G401.6 (cell line): ENCODE measurements around the gene NGFR.

Source experiments
- FAIRE-seq: peaks from 2 replicates; lab custom pipeline; 2012; peaks lifted over from hg19 to GRCh38; lab: Jason Lieb, UNC

Gene NGFR, protein sequence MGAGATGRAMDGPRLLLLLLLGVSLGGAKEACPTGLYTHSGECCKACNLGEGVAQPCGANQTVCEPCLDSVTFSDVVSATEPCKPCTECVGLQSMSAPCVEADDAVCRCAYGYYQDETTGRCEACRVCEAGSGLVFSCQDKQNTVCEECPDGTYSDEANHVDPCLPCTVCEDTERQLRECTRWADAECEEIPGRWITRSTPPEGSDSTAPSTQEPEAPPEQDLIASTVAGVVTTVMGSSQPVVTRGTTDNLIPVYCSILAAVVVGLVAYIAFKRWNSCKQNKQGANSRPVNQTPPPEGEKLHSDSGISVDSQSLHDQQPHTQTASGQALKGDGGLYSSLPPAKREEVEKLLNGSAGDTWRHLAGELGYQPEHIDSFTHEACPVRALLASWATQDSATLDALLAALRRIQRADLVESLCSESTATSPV

DNA sequence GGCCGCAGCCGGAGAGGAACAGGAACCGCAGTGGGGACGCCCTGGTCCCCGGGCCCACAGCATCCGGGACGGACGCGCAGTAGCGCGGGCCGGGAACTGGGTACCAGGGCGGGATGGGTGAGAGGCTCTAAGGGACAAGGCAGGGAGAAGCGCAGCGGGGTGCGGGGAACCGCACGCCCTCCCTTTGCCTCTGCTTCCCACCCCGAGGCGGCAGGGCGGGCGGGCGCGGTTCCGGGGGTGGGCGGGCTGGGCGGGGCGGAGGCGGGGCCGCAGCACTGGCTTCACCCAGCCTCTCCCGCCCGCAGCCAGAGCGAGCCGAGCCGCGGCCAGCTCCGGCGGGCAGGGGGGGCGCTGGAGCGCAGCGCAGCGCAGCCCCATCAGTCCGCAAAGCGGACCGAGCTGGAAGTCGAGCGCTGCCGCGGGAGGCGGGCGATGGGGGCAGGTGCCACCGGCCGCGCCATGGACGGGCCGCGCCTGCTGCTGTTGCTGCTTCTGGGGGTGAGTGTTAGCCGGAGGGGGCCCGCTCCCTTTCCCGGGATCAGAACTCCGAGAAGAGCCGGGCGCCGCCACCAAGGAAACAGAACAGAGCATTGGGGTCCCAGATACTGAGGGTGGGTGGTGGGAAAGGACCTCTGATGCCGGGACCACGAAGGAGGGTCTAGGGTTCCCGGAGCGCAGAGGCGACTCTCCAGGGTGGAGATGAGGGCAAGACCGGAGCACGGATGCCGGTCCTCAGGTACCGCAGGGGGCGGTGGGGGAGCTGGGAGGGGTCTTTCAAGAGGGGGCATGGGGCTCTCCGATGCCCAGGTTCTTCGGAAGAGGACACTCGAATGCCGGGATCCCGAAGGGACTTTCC is at the start of gene NGFR:
TSS of gene NGFR (plus strand) at position 308 of the 856 bp plus-strand sequence. CDS start at position 433, 125 bp downstream.
- no peak for FAIRE-seq

DNA sequence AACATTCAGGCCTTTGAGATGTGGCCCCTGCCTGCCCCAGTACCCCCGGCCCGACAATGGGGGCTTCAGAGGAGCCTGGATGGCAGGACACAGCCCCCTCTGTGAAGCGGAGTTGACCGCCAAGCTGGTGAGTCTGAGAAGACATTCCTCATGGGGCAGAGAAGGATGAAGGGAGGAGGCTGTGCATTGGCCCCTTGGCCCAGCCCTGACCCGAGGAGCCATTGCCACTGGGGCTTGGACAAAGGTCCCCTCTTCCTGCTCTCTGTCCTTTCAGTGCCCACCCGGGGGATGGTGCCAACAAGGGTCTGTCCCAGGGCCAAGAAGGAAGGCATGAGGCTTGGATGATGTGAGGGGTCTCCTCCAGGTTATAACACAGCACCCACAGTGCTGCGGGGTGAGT is 49.5 kb upstream of the NGFR start:
- FAIRE-seq: no peak

DNA sequence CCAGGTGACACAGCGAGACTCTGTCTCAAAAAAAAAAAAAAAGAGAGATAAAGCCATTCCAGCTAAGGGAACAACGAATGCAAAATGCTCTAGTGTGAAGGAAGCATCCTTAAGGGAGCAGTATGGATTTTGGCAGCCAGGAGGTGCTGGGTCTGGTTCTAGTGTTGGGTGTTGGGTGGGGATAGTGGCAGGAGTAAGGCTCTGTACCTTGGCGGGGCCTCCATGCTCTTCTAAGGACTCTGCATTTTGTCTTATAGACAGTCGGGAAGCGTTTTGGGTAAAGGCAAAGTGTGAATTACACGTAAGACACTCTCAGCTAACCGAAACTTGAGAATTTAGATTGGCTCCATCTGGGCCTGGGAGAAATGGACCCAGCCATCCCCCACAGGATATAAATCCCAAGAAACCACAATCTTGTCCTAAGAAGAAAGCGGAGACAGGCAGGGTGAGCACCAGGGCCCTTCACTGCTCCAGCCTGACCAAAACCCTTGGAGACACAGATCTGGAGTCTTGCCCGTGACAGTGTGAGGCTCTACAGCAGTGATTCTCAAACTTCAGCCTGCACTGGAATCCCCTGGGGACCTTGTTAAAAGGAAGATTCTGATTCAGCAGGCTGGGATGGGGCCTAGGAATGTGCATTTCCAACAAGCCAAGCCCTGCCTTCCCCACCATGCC is 47.3 kb upstream of the NGFR start:
- FAIRE-seq: no peak

DNA sequence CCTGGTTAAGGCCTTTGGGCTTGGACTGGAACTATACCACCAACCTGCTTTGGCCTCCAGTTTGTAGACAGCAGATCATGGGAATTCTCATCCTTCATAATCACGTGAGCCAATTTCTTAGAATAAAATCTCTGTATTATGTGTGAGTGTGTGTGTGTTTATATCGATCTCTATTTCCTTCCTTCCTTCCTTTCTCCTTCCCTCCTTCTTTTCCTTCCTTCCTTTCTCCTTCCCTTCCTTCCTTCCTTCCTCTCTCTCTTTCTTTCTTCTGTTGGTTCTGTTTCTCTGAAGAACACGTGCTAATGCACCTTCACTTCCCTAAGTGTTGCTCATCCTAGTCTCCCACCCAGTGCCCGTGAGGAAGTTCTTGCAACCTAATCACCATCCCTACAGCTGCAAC is 44.9 kb upstream of the NGFR start:
- no peak for FAIRE-seq

DNA sequence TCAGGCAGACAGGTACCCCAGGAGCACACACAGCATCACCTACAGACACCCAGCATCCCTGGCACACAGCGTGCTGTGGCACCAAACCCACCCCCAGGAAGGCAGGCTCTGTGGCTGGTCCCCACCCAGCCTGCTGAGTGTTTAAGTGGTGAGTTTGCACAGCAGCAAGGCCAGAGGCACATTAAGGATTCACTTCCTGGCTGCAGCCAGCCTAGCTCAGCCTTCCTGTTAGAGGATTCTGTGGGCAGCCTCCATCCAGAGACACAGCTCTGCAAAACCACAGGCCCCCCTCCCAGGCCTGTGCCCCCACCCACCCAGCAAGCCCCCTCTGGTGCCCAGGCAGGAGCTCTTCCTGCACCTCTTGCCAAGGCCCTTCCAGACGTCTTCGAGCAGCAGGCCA is 44.4 kb upstream of the NGFR start:
- FAIRE-seq: no peak

DNA sequence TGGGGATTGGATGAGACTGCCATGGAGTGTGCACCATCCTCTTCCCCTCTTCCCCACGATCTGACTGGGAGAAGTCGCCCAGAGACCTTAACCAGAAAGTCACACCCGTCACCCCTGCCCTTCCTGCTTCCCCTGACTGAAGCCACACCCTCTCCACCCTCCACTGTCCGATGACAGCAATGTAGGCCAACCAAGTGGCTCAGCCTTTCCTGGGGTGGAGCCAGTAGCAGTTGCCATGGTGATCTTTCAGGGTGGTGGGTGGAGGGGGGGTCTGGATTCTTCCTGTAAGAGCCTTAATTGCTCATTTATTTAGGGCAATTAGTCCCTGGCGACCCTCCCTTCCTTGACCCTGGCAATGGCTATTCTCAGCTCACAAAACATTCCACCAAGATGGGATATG is 42.9 kb upstream of the NGFR start:
- FAIRE-seq: no peak

DNA sequence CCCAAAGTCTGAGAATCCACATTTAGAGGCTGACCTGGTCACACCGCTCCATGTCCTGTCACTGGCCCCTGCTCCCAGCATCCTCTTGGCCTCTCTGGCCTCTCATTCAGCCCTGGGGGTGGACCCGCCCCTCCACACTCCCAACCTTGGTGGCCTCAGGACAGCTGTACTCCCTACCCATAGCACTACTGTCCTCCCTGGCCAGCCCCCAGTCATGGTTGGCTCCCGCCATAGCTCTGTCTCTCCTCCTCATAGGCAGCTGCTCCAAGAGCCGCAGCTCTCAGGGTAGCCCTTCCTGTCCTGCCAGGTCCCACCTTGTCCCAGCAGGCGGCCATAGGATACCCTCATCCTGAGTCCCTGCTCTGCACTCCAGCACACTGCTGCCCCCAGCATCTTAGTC is 42.4 kb upstream of the NGFR start:
- FAIRE-seq: no peak

DNA sequence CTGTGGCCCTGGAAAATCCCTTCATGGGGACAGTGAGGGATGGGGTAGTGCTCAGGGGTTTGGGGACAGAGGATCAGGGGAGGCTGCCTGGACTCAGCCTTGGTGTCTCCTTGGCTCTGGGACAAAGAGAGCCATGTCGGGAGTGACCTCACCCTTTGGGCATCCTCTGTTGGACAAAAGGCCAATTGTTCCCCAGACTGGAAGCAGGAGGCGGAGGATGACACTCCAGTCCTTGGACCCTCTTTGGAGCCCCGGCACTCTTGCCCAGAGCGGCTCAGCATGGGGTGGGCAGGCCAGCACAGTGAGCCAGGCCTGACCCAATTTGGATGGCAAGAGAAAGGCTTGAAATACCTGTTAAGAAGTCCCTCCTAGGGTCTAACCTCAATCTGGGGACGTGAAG is 41.0 kb upstream of the NGFR start:
- FAIRE-seq: no peak

DNA sequence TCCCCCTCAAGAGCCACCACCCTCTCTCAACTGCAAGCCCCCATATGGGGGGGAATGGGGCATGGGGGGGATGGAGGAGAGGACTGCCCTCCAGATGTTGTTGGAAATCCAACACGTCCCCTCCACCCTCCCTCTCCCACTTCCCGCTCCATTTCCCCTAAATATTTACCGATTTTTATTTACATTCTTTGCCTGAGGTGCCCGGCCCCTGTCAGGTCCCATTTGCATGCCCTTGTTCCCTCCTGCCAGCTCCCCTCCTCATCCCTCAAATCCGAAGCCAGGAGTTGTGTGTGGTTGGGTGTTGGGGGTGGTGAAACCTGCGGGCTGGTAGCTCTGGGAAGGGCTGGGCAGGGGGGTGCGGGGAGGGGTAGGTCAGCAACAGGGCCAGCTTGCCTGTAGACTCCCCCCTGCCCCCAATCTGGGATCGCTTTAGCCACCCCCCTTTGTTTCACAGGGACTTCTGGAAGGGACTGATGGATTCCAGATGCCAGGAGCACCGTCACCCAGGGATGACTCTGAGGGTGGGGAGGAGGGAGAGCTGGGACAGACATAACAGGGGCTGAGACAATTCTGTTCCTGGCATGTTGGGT is 39.7 kb upstream of the NGFR start:
- no peak for FAIRE-seq

DNA sequence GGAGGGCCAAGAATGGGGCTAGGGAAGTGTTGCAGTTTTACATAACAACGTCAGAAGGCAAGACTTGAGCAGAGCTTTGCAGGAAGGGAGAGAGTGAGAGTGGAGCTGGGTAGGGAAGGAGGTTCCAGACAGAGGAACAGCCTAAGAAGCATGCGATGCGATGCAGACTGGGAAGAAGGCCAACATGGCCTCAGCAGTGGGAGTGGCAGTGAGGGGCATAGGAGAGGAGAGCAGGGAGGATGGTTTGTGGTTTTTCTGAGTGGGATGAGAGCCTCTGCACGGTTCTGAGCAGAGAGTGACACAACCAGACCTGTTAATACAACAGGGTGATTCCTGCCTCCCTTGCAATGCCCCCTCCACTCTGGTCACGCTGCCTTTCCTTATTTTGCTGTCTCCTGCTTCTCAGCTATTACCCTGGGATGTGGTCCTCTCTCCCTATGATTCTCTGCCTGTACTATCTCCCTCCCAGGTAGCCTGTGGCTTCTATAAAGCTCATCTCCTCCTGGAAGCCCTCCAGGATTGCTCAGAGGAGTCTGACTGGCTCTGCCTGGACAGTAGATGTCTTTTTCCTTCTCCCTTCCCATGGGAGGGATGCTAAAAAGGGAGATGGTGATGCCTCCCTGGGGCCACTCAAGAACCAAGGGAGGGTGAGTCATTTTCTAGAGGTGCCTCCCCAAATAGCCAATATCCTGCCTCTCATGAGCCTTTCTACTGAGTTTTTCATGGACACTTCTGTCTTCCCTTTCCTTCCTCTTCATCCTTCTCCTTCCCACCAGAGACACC is 38.7 kb upstream of the NGFR start:
- no peak for FAIRE-seq

DNA sequence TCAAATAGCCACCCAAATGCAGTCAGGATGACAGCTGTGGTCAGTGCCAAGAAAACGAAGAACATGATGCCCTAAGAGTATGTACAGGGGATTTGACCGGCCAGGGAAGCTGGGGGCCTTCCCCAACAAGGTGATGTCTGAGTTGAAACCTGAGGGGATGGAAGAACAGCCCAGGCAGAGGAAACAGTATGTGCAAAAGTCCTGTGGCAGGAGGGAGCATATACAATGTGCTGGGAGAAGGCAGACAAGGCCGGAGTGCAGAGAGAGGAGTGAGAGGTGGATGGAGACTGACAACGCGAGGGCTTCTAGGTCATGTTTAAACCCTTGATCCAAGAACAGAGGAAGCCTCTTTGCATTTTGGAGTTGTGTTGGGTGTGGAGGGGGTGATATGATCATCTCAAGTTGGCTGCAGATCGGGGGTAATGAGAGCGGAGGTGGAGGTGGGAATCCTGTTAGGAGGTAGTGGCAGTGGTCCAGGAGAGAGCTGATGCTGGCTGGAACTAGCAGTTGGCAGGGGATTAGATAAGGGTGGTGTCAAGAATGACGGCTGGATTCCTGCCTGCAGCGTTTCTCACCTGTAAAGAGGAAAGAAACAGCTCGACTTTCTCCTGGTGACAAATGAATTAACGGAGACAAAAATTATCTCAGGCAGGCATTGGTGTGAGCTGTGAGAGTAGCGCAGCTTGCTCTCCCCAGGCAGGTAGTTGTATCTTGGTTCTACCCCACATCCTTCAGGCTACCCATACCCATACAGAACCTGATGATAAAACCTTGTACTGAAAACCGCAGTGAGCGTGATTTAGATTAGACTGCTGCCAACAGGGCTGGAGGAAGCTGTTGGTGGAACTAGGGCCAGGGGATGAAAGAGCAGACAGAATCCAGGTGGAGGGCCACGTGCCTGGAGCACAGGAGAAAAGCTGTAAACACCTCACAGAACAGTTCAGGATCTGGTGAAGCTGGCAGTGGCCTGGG is 37.2 kb upstream of the NGFR start:
- no peak for FAIRE-seq

DNA sequence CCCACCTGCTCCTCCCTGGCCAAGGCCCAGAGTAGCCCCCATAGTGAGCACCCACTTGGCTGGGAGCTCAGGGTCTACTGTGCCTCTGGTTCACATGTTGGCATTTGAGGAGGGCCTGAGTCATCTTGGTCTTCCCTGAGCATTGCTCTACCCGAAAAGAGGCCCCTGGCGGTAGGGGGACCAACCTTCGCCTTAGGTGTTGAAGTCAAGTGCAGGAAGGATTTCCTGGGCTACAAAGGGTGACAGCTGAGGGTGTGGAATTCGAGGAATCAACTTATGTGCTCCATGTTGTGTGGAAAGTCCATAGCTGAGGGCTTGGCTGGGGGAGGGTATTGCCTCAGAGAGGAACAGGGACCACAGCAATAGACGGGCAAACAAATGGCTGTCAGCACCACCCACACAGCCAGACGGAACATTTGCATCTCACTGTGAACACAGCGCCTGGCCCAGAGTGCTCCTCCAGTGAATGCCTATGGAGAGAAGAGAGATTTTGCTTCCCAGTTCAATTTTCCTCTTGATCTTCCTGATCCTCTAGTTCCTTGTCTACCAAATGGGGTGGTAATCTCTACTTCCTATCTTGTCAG is 35.6 kb upstream of the NGFR start:
- no peak for FAIRE-seq

DNA sequence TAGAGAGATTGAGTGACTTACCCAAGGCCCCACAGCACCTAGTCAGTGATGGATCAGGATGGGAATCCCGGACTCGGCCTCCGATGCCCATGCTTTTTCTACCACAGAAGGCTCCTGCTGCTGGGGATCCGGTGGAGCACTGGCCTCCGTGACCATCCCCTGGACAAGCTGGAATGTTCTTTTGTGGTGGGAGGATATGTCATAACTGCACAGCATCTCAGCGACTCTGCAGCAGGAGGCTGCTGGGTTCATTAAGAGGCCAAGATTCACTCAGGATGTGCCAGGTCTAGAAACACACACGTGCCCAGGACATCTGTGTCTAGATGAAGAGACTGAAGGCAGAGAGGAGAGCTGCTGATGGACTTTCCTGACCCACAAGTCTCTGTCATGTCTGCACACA is 34.7 kb upstream of the NGFR start:
- no peak for FAIRE-seq

DNA sequence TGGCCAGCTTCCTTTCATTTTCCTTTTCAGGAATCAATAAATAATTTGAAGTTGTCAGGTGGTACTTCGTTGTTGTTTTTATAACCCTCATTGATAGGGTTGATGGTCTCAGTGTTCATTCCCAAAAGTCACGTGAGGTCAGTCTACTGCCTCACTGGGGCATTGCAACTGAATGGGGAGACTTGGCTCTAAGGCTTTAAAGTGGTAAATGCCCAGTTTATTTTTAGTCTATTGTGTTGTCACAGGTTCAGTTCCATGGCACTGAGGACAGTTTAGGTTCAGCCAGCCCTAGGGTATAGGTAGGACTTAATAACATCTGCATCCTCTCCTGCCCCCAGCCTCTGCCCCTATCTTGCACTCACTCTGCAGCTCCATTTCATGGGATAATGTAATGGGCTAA is 33.5 kb upstream of the NGFR start:
- FAIRE-seq: no peak

DNA sequence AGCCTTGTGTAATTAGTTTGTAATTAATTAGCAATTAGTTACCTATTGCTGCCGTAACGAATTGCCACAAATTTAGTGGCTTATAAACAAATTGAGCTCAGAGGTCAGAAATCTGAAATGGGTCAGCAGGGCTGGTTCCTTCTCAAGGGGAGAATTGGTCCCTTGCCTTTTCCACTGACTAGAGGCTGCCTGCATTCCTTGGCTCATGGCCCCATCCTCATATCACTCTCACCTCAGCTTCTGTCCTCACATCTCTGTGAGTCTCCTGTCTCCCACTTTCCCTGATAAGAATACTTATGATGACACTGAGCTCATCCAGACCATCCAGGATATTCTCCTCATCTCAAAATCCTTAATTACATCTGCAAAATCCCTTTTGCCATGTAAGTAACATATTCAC is 31.0 kb upstream of the NGFR start:
- FAIRE-seq: no peak

DNA sequence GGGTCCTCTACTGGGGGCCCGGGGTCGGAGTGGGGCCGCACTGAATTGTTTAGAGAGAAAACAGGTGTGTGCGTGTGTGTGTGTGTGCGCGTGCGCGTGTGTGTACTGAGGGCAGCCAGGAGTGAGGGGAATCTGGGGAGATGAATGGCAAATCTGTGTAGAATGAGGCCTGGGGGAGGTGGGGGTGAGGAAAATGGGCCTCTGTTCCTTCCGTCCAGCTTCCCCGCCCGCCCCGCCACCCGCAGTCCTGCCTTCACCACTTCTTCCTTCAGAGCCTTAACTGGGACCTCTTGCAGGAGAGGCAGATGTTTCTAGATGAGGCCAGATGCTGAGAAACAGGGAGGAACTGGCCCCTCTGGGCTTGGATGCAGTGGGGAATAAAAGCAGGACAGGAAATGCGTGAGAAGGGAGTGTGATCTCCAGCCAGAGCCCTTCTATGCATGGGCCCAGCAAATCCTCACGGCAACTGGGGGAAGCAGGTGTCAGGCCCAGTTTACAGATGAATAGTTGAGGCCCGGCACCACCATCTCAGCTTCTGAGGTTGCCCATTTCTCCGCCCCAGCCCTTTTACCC is 29.7 kb upstream of the NGFR start:
- no peak for FAIRE-seq

DNA sequence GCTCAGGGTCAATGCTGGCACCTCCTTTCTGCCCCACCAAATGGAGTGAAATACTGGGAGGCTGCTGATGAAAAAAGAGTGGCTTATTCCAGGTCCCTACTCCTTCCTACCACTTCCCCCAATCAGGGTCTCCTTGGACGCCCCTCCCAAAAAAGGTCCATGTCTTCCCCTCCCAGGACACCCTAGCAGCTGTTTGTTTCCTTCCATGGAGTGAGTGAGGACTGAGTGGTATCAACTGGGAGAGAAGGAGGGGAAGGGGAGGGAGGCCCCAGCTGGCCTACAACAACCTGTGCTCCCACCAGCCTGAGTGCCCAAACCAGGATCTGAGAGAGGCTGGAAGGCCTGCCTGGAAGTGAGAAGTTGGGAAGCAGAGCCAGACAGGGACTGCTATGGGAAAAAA is 28.7 kb upstream of the NGFR start:
- no peak for FAIRE-seq

DNA sequence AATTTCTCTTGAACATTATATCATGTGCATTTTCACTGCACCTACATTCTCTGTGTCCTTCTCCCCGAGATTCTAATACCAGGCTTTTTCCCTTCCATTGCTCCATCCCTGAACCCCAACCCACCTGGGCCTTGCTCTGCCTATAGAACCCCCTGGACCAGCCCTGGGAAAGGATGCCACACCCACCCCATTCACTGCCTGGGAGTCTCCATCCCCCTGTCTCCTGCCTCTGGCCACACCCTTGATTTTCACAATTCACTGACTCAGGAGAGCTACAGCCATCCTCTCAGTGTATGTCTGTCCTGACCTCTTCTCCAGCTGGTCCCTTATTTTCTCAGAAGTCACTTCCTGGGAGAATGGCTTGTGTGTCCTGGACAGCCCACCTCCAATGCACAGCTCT is 27.9 kb upstream of the NGFR start:
- FAIRE-seq: no peak

DNA sequence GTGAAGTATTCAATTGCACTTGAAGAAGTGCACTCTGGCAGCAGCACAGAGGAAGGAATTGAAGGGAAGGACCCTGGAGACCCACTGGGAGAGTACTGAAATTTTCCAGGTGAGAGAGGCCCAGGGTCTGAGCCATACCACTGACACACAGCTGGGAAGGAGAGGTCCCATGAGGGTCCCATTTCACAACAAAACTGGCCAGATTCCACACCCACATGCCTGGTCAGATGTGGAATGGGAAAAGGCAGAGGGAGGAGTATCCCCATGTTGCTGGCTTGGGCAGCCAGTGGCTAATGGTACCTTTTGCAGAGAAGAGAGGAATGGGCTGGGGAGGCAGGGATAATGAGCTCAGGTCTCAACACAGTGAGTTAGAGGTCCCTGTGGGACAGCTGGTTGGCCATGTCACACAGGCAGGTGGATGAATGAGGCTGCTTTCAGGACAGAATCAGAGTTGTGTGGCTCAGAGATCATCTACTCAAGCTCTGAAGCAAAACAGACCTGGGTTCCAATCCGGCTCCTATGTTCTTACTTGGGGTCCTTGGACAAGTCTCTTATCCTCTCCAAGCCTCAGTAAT is 26.2 kb upstream of the NGFR start:
- FAIRE-seq: no peak
